Lung (tissue), 12 donors: ENCODE results near the gene SUOX. TPM values are rescaled to one million over a fixed set of nuclear protein-coding genes. Genes with fewer than 3 reads are reported as not detected.
"Not testable (repeated sequence)": the region's sequence is repeated elsewhere in the genome, so short reads cannot be mapped to it uniquely, and the experiment has no call there.

Experiments used
- ATAC-seq: fragments of 200-7000 bp; cut with Tn5 transposase; one replicate; pipeline ENCODE4 v1.9.1; 2020; ENCODE audit warnings: moderate number of reproducible peaks; ENCODE audit not compliant: insufficient read depth, low FRiP score
- DNase-seq, 3 donors: peaks; one replicate each; pipeline ENCODE4 v3.0.0-alpha.2; 2013 to 2017
- H3K27ac ChIP-seq, 2 donors: one replicate each; pipeline ENCODE4 v1.5.1; 2013; ENCODE audit warnings: mild to moderate bottlenecking in 2 of 2, moderate library complexity in 2 of 2, control low read depth in 1 of 2, inconsistent platforms in 1 of 2, low read depth in 1 of 2, low read length in 1 of 2
- H3K27me3 ChIP-seq, 3 donors: one replicate each; pipeline ENCODE4 v1.5.1; 2013; ENCODE audit warnings: low read length in 2 of 3; ENCODE audit not compliant: control insufficient read depth in 3 of 3, insufficient read depth in 3 of 3
- H3K36me3 ChIP-seq, 4 donors: one replicate each; pipeline ENCODE4 v1.5.1; 2013; ENCODE audit warnings: low read length in 4 of 4, mild to moderate bottlenecking in 1 of 4, moderate library complexity in 1 of 4; ENCODE audit not compliant: control insufficient read depth in 4 of 4, insufficient read depth in 4 of 4
- H3K4me1 ChIP-seq, 5 donors: one replicate each; pipeline ENCODE4 v1.5.1; 2013; ENCODE audit warnings: low read length in 5 of 5, mild to moderate bottlenecking in 2 of 5, moderate library complexity in 1 of 5; ENCODE audit not compliant: control insufficient read depth in 5 of 5, insufficient read depth in 5 of 5
- H3K4me3 ChIP-seq: one replicate; pipeline ENCODE4 v1.5.1; 2013; ENCODE audit warnings: mild to moderate bottlenecking, control low read depth, moderate library complexity
- H3K9ac ChIP-seq, 2 donors: one replicate each; pipeline ENCODE4 v1.5.1; 2013; ENCODE audit warnings: low read length in 2 of 2, control low read depth in 1 of 2; ENCODE audit not compliant: insufficient read depth in 1 of 2
- H3K9me3 ChIP-seq, 4 donors: one replicate each; pipeline ENCODE4 v1.5.1; 2013; ENCODE audit warnings: low read length in 3 of 4, mild to moderate bottlenecking in 1 of 4, moderate library complexity in 1 of 4; ENCODE audit not compliant: control insufficient read depth in 4 of 4, insufficient read depth in 3 of 4
- CTCF ChIP-seq: IDR thresholded peaks from 2 replicates; pipeline ENCODE4 v1.5.1; 2012; ENCODE audit warnings: mild to moderate bottlenecking; ENCODE audit errors: control extremely low read depth, extremely low read depth
- WGBS, 2 donors: extraction: QIAGEN DNeasy Blood & Tissue Kit; methylation state at CpG; one replicate each; pipeline ENCODE4 v1.1.7; 2013; 5-methylcytosine and 5-hydroxymethylcytosine counted together
- polyA plus RNA-seq, 2 donors: library from polyadenylated mRNA; stranded (reverse); fragments of 200-250 nt; gene quantifications; one replicate each; pipeline ENCODE4 v1.2.1, GENCODE V29; 2013
- total RNA-seq, 2 donors: library from RNA; depleted of rRNA in 1 of 2; stranded (reverse); fragments of >200 nt in 1 of 2; gene quantifications; one replicate each; pipeline ENCODE4 v1.2.1, GENCODE V29; 2014 to 2021
- donor health status: control.
- donor health status: control.
- donor health status: Bipolar disorder and iron deficiency.
- donor health status: healthy.
- donor health status: DM: yes; HTN: yes; CAD: no.

The SUOX gene
- total and polyA plus RNA-seq, 4 donors, result 15.1 to 26.2 (median 17.4) TPM

GRCh38 chr12:56040151-56040550 lies 43.1 kb downstream of the SUOX start:
- ATAC-seq, result no peak
- Histone ChIP-seq H3K9ac (no peak overlapping the region), H3K4me1 (peaks cover 0 to 10% (median 9%) of the 10 kb centered on the region in 5 donors), H3K4me3 (no peak overlapping the region), H3K27ac (no peak overlapping the region), H3K9me3 (no peaks in the 10 kb centered on the region), H3K36me3 (peaks cover 11 to 33% (median 18%) of the 10 kb centered on the region in 4 donors), H3K27me3 (no peaks in the 10 kb centered on the region)
- TF ChIP-seq CTCF, result no peak
- 88 to 100% methylated on average over 1 of the region's 1 CpG for WGBS, 2 donors
- DNase-seq, result no peak

GRCh38 chr12:56040963-56041551 lies 44.0 kb downstream of the SUOX start:
- TF ChIP-seq CTCF, result no peak
- ATAC-seq, result no peak
- 64 to 76% methylated on average over 14 of the region's 14 CpGs for WGBS, 2 donors

GRCh38 chr12:56041552-56042429 lies 44.7 kb downstream of the SUOX start, which contains the start of gene RPS26:
Gene RPS26, plus strand, starts transcription at chr12:56041918. Its CDS starts 249 bp downstream, at chr12:56042167.
- peak; percentile 96 for ATAC-seq
- peak within 1 kb of the TSS; percentile 68 for H3K4me3 ChIP-seq

More at GRCh38 chr12:56040963-56041551, 44.0 kb downstream of the SUOX start:
- Histone ChIP-seq H3K36me3 (peaks cover 11 to 31% (median 20%) of the 10 kb centered on the region in 4 donors), H3K27me3 (no peaks in the 10 kb centered on the region), H3K4me3 (peak overlapping the region; percentile 32), H3K4me1 (peaks cover 0 to 10% (median 9%) of the 10 kb centered on the region in 5 donors), H3K9me3 (no peaks in the 10 kb centered on the region), H3K27ac (peak overlapping the region; percentile 70 to 74), H3K9ac (peak overlapping the region in 1 of 2 donors; percentile 34)
- DNase-seq, result peak in 1 of 3 donors; percentile 3

GRCh38 chr12:56042430-56042813 lies 45.3 kb downstream of the SUOX start:
- peak overlapping the region; percentile 83 to 89 for H3K27ac ChIP-seq
- peak overlapping the region; percentile 91 to 92 for H3K9ac ChIP-seq
- peaks cover 0 to 10% (median 9%) of the 10 kb centered on the region in 5 donors for H3K4me1 ChIP-seq
- H3K27me3 ChIP-seq, ATAC-seq, H3K9me3 ChIP-seq, DNase-seq: not testable (repeated sequence)
- peak overlapping the region; percentile 68 for H3K4me3 ChIP-seq
- WGBS, 2 donors, result 1 to 4% methylated on average over 18 to 20 of the region's 20 CpGs
- peaks cover 10 to 27% (median 20%) of the 10 kb centered on the region in 4 donors for H3K36me3 ChIP-seq

More at GRCh38 chr12:56041552-56042429, 44.7 kb downstream of the SUOX start, which contains the start of gene RPS26:
- Histone ChIP-seq H3K27ac (peak within 1 kb of the TSS; percentile 83 to 89), H3K4me1 (peaks cover 0 to 10% (median 9%) of the 10 kb centered on the region in 5 donors), H3K9me3 (no peaks in the 10 kb centered on the region), H3K27me3 (no peaks in the 10 kb centered on the region), H3K36me3 (peaks cover 10 to 31% (median 20%) of the 10 kb centered on the region in 4 donors), H3K9ac (peak within 1 kb of the TSS; percentile 91 to 92)
- 0% methylated on average over 48 to 50 of the region's 50 CpGs for WGBS, 2 donors
- DNase-seq, result peak; percentile 99 to 100 (median 100)
- no peak for TF ChIP-seq CTCF
